Loucy (cell line): ENCODE results near the gene TRAPPC3L.
A peak's percentile ranks its signal among the peaks of the same experiment; 100 is the strongest.

Experiments used
- H2AFZ ChIP-seq: fragments of 200-600 bp; sonication (generic); 2 replicates; pipeline ENCODE4 v1.6.0; 2016; ENCODE audit warnings: antibody characterized with exemption, mild to moderate bottlenecking, low read length, moderate library complexity
- H3F3A ChIP-seq: fragments of 200-600 bp; 2 replicates; pipeline ENCODE4 v1.6.0; 2016; ENCODE audit warnings: antibody characterized with exemption, low read depth, mild to moderate bottlenecking
- H3K27me3 ChIP-seq: fragments of 200-600 bp; sonication (generic); 2 replicates; pipeline ENCODE4 v1.6.1; 2014; ENCODE audit warnings: low read length, mild to moderate bottlenecking; ENCODE audit not compliant: insufficient read depth, poor library complexity, severe bottlenecking
- H3K36me3 ChIP-seq: fragments of 200-600 bp; sonication (generic); 2 replicates; pipeline ENCODE4 v1.6.1; 2016; ENCODE audit warnings: low read length; ENCODE audit not compliant: insufficient read depth
- H3K4me1 ChIP-seq: fragments of 200-600 bp; sonication (generic); 2 replicates; pipeline ENCODE4 v1.5.1; 2014; ENCODE audit warnings: low read length, mild to moderate bottlenecking; ENCODE audit not compliant: insufficient read depth, poor library complexity, severe bottlenecking
- H3K4me2 ChIP-seq: fragments of 200-600 bp; sonication (generic); 2 replicates; pipeline ENCODE4 v1.6.0; 2014; ENCODE audit warnings: antibody characterized with exemption, low read length, low read depth, mild to moderate bottlenecking; ENCODE audit not compliant: poor library complexity, severe bottlenecking
- H3K4me3 ChIP-seq: fragments of 200-600 bp; sonication (generic); 2 replicates; pipeline ENCODE4 v1.5.1; 2014; ENCODE audit warnings: low read length, mild to moderate bottlenecking, mixed read lengths; ENCODE audit not compliant: poor library complexity, severe bottlenecking
- H3K79me2 ChIP-seq: fragments of 200-600 bp; sonication (generic); 2 replicates; pipeline ENCODE4 v1.6.1; 2014; ENCODE audit warnings: low read length; ENCODE audit not compliant: insufficient read depth
- H3K9ac ChIP-seq: fragments of 200-600 bp; sonication (generic); 2 replicates; pipeline ENCODE4 v1.6.0; 2014; ENCODE audit warnings: mild to moderate bottlenecking, low read depth, low read length, moderate library complexity; ENCODE audit not compliant: poor library complexity, severe bottlenecking
- H3K9me2 ChIP-seq: fragments of 200-600 bp; sonication (generic); replicated peaks from 2 replicates; pipeline ENCODE4 v1.6.1; 2016; ENCODE audit warnings: low read depth, low read length, mixed read lengths
- H3K9me3 ChIP-seq: fragments of 200-600 bp; sonication (generic); 2 replicates; pipeline ENCODE4 v1.6.1; 2014; ENCODE audit warnings: mild to moderate bottlenecking, antibody characterized with exemption, low read length, low read depth; ENCODE audit not compliant: insufficient read depth
- H4K20me1 ChIP-seq: fragments of 200-600 bp; sonication (generic); 2 replicates; pipeline ENCODE4 v1.6.0; 2014; ENCODE audit warnings: antibody characterized with exemption, low read length, mild to moderate bottlenecking; ENCODE audit not compliant: insufficient read depth, poor library complexity, severe bottlenecking
- CTCF ChIP-seq: fragments of 200-600 bp; sonication (generic); conservative IDR thresholded peaks from 2 replicates; pipeline ENCODE4 v1.5.1; 2014; ENCODE audit warnings: mild to moderate bottlenecking, antibody characterized with exemption, low read length
- EZH2phosphoT487 ChIP-seq: fragments of 200-600 bp; IDR thresholded peaks from 2 replicates; pipeline ENCODE4 v1.6.1; 2018; ENCODE audit warnings: antibody characterized with exemption, mild to moderate bottlenecking, moderate library complexity, borderline replicate concordance

TRAPPC3L gene

DNA sequence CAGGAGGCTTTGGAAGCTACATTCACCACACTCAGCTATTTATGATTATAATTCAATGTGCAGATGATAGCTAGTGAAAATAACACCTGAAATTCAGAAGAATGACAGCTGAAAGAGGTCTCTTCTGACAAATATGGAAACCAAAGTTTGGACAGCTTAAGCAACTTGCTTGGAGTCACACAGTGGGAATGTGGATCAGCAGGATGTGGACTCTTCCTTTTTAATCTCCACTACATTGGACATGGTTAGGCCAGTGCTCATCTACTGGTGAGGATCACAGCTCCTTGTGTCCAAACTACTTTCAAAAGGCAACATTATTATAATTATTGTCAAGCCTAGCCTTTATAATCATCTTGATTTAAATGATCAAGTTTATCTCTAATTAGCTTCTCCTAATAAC is 10.4 kb downstream of the TRAPPC3L start:
- Histone ChIP-seq H3F3A (no peaks in the 10 kb centered on the region), H3K4me1 (no peaks in the 10 kb centered on the region), H3K36me3 (no peaks in the 10 kb centered on the region), H3K27me3 (no peaks in the 10 kb centered on the region), H3K9me2 (no peaks in the 10 kb centered on the region), H4K20me1 (no peaks in the 10 kb centered on the region), H3K4me3 (no peak overlapping the region), H3K4me2 (no peak overlapping the region), H2AFZ (no peak overlapping the region), H3K9me3 (no peaks in the 10 kb centered on the region), H3K79me2 (no peaks in the 10 kb centered on the region), H3K9ac (no peak overlapping the region)
- no peak for TF ChIP-seq CTCF
- TF ChIP-seq EZH2phosphoT487: no peak

- no peaks in the 10 kb centered on the region for H3K9me3 ChIP-seq
- H3K4me1 ChIP-seq: peaks cover 4% of the 10 kb centered on the region
- no peaks in the 10 kb centered on the region for H3K9me2 ChIP-seq
- H3K27me3 ChIP-seq: no peaks in the 10 kb centered on the region
- no peak overlapping the region for H3K9ac ChIP-seq
- H2AFZ ChIP-seq: 0 out of 2 replicates have a peak overlapping the region, but pooled peaks have one; percentile 13
- TF ChIP-seq EZH2phosphoT487 (no peak), CTCF (no peak)
- H3K4me3 ChIP-seq: no peak overlapping the region
- no peak overlapping the region for H3K4me2 ChIP-seq
- no peaks in the 10 kb centered on the region for H3K79me2 ChIP-seq
- H4K20me1 ChIP-seq: no peaks in the 10 kb centered on the region
- no peaks in the 10 kb centered on the region for H3F3A ChIP-seq
- H3K36me3 ChIP-seq: no peaks in the 10 kb centered on the region
Observed at GRCh38 chr6:116533233-116533957, 12.1 kb downstream of the TRAPPC3L start.

DNA sequence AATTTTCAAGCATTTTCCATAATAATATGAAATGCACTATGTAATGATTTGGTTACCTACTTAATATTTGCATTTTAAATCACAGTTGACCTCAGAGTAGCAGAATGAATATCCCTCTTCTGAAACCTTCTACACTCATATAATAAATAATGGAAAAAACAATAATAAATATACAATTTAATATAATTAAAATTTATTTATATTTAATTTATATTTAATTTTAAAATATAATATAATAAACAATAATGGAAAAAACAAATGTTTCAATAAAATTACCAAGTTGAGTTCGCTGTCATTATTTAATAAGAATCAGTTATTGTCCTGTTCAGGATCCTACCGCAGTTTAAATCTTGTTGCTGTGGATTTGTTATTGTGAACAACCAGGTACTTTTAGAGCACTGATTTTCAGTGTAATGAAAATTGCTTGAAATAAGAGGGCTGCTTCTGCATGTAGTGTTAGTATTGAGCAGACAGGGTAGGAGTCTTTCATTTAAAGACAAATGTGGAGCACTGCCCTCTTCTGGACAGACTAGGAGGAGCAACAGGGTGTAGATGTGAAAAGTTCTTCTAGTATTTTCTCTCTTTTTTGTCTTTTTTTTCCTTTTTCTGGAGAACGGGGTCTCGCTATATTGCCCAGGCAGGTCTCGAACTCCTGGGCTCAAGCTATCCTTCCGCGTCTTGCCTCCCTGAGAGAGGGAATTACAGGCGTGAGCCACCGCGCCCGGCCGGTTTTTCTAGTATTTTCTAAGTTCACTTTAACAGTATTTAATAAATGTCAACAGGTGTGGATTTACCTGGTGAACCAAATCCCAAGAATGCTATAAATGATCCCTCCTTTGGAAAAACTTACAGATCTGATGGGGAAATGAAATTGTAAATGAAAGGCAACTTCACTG is 13.6 kb downstream of the TRAPPC3L start:
- H3K4me2 ChIP-seq: no peak overlapping the region
- no peaks in the 10 kb centered on the region for H3K36me3 ChIP-seq
- no peaks in the 10 kb centered on the region for H3K9me3 ChIP-seq
- TF ChIP-seq CTCF (peak; percentile 85), EZH2phosphoT487 (no peak)
- H4K20me1 ChIP-seq: no peaks in the 10 kb centered on the region
- no peak overlapping the region for H3K9ac ChIP-seq
- H3K4me1 ChIP-seq: peaks cover 4% of the 10 kb centered on the region
- no peak overlapping the region for H3K4me3 ChIP-seq
- no peaks in the 10 kb centered on the region for H3K27me3 ChIP-seq
- no peaks in the 10 kb centered on the region for H3F3A ChIP-seq
- no peak overlapping the region for H2AFZ ChIP-seq
- no peaks in the 10 kb centered on the region for H3K79me2 ChIP-seq
- H3K9me2 ChIP-seq: no peaks in the 10 kb centered on the region
